Activated naive CD4-positive, alpha-beta T cell treated with anti-CD3 and anti-CD28 coated beads, Interleukin-2, amount 10 ng/mL, durations not matched to agents 7 days and 5 days (primary cell): Measurements from ENCODE around the gene NXPH1.

Experiments used
- CTCF ChIA-PET: fragments of 350-600 bp; sonication (Branson Sonifier 250); formaldehyde crosslinking; loops from one replicate; lab custom pipeline; 2021; ENCODE audit warnings: antibody characterized with exemption; lab: Charles Lee
- DNase-seq: peaks from one replicate; pipeline ENCODE4 v3.0.0-alpha.2; 2020
- H3K27ac Mint-ChIP-seq: one replicate; pipeline ENCODE4 v1.8.0; 2021; ENCODE audit warnings: mild to moderate bottlenecking, moderate library complexity, mixed read lengths
- H3K27me3 Mint-ChIP-seq: one replicate; pipeline ENCODE4 v1.8.0; 2021; ENCODE audit warnings: mild to moderate bottlenecking, mixed read lengths
- H3K36me3 Mint-ChIP-seq: one replicate; pipeline ENCODE4 v1.8.0; 2021; ENCODE audit warnings: mixed read lengths
- H3K4me1 Mint-ChIP-seq: one replicate; pipeline ENCODE4 v1.8.0; 2021; ENCODE audit warnings: mixed read lengths
- H3K4me3 Mint-ChIP-seq: one replicate; pipeline ENCODE4 v1.8.0; 2021; ENCODE audit warnings: mild to moderate bottlenecking, moderate library complexity, mixed read lengths
- H3K9me3 Mint-ChIP-seq: one replicate; pipeline ENCODE4 v1.8.0; 2021; ENCODE audit warnings: mixed read lengths

NXPH1 gene

GRCh38 chr7:8507566-8507965 is 74.2 kb downstream of the NXPH1 start:
- Mint-ChIP-seq H3K4me3 (no peak overlapping the region), H3K27ac (no peak overlapping the region), H3K27me3 (no peaks in the 10 kb centered on the region), H3K9me3 (no peaks in the 10 kb centered on the region), H3K36me3 (no peaks in the 10 kb centered on the region), H3K4me1 (no peaks in the 10 kb centered on the region)
- no peak for DNase-seq
- CTCF ChIA-PET: no interaction called here

- Mint-ChIP-seq H3K4me1 (no peaks in the 10 kb centered on the region), H3K27ac (no peak overlapping the region)
- CTCF ChIA-PET: no interaction called here
Measured at GRCh38 chr7:8509621-8510020, 76.2 kb downstream of the NXPH1 start.

GRCh38 chr7:8511855-8512254 is 78.4 kb downstream of the NXPH1 start:
- CTCF ChIA-PET: no interaction called here
- H3K4me3 Mint-ChIP-seq: no peak overlapping the region
- no peak overlapping the region for H3K27ac Mint-ChIP-seq

More at GRCh38 chr7:8509621-8510020, 76.2 kb downstream of the NXPH1 start:
- Mint-ChIP-seq H3K36me3 (no peaks in the 10 kb centered on the region), H3K9me3 (no peaks in the 10 kb centered on the region), H3K27me3 (no peaks in the 10 kb centered on the region), H3K4me3 (no peak overlapping the region)
- no peak for DNase-seq

GRCh38 chr7:8514781-8515519 is 81.5 kb downstream of the NXPH1 start:
- H3K4me3 Mint-ChIP-seq: no peak overlapping the region
- CTCF ChIA-PET: no interaction called here
- no peaks in the 10 kb centered on the region for H3K4me1 Mint-ChIP-seq
- no peak for DNase-seq
- H3K36me3 Mint-ChIP-seq: no peaks in the 10 kb centered on the region
- no peak overlapping the region for H3K27ac Mint-ChIP-seq
- no peaks in the 10 kb centered on the region for H3K27me3 Mint-ChIP-seq
- H3K9me3 Mint-ChIP-seq: no peaks in the 10 kb centered on the region

More at GRCh38 chr7:8511855-8512254, 78.4 kb downstream of the NXPH1 start:
- no peak for DNase-seq
- H3K36me3 Mint-ChIP-seq: no peaks in the 10 kb centered on the region
- H3K27me3 Mint-ChIP-seq: no peaks in the 10 kb centered on the region
- H3K9me3 Mint-ChIP-seq: no peaks in the 10 kb centered on the region
- H3K4me1 Mint-ChIP-seq: no peaks in the 10 kb centered on the region

GRCh38 chr7:8515640-8516185 is 82.3 kb downstream of the NXPH1 start:
- no peaks in the 10 kb centered on the region for H3K27me3 Mint-ChIP-seq
- no peaks in the 10 kb centered on the region for H3K4me1 Mint-ChIP-seq
- CTCF ChIA-PET: no interaction called here
- no peak overlapping the region for H3K27ac Mint-ChIP-seq
- no peak for DNase-seq
- H3K9me3 Mint-ChIP-seq: no peaks in the 10 kb centered on the region
- no peaks in the 10 kb centered on the region for H3K36me3 Mint-ChIP-seq
- no peak overlapping the region for H3K4me3 Mint-ChIP-seq

- Mint-ChIP-seq H3K36me3 (no peaks in the 10 kb centered on the region), H3K9me3 (no peaks in the 10 kb centered on the region), H3K4me3 (no peak overlapping the region), H3K27ac (no peak overlapping the region), H3K4me1 (no peaks in the 10 kb centered on the region), H3K27me3 (no peaks in the 10 kb centered on the region)
- CTCF ChIA-PET: no interaction called here
- no peak for DNase-seq
Measured at GRCh38 chr7:8516976-8517375, 83.6 kb downstream of the NXPH1 start.

- no peak for DNase-seq
- Mint-ChIP-seq H3K27me3 (no peaks in the 10 kb centered on the region), H3K36me3 (no peaks in the 10 kb centered on the region), H3K27ac (no peak overlapping the region), H3K9me3 (peaks cover 16% of the 10 kb centered on the region), H3K4me1 (no peaks in the 10 kb centered on the region), H3K4me3 (no peak overlapping the region)
- CTCF ChIA-PET: no interaction called here
Measured at GRCh38 chr7:8528311-8528710, 94.9 kb downstream of the NXPH1 start.

GRCh38 chr7:8531991-8532515 is 98.6 kb downstream of the NXPH1 start:
- Mint-ChIP-seq H3K4me3 (no peak overlapping the region), H3K36me3 (no peaks in the 10 kb centered on the region), H3K27me3 (no peaks in the 10 kb centered on the region), H3K9me3 (no peaks in the 10 kb centered on the region), H3K27ac (no peak overlapping the region), H3K4me1 (no peaks in the 10 kb centered on the region)
- CTCF ChIA-PET: no interaction called here
- no peak for DNase-seq

- no peak overlapping the region for H3K4me3 Mint-ChIP-seq
- CTCF ChIA-PET: no interaction called here
- H3K4me1 Mint-ChIP-seq: no peaks in the 10 kb centered on the region
Measured at GRCh38 chr7:8536431-8536830, 103.0 kb downstream of the NXPH1 start.

GRCh38 chr7:8549046-8549445 is 115.6 kb downstream of the NXPH1 start:
- Mint-ChIP-seq H3K9me3 (no peaks in the 10 kb centered on the region), H3K27me3 (no peaks in the 10 kb centered on the region), H3K27ac (no peak overlapping the region), H3K36me3 (no peaks in the 10 kb centered on the region), H3K4me3 (no peak overlapping the region), H3K4me1 (no peaks in the 10 kb centered on the region)
- no peak for DNase-seq
- CTCF ChIA-PET: no interaction called here

More at GRCh38 chr7:8536431-8536830, 103.0 kb downstream of the NXPH1 start:
- no peaks in the 10 kb centered on the region for H3K9me3 Mint-ChIP-seq
- no peaks in the 10 kb centered on the region for H3K36me3 Mint-ChIP-seq
- H3K27me3 Mint-ChIP-seq: no peaks in the 10 kb centered on the region
- DNase-seq: no peak
- no peak overlapping the region for H3K27ac Mint-ChIP-seq

GRCh38 chr7:8560501-8560900 is 127.1 kb downstream of the NXPH1 start:
- Mint-ChIP-seq H3K4me1 (no peaks in the 10 kb centered on the region), H3K36me3 (no peaks in the 10 kb centered on the region), H3K27ac (no peak overlapping the region), H3K27me3 (no peaks in the 10 kb centered on the region), H3K9me3 (no peaks in the 10 kb centered on the region), H3K4me3 (no peak overlapping the region)
- DNase-seq: no peak
- CTCF ChIA-PET: no interaction called here

- Mint-ChIP-seq H3K27ac (no peak overlapping the region), H3K4me3 (no peak overlapping the region), H3K27me3 (no peaks in the 10 kb centered on the region), H3K4me1 (no peaks in the 10 kb centered on the region), H3K9me3 (no peaks in the 10 kb centered on the region), H3K36me3 (no peaks in the 10 kb centered on the region)
- DNase-seq: no peak
- CTCF ChIA-PET: no interaction called here
Measured at GRCh38 chr7:8561449-8561848, 128.0 kb downstream of the NXPH1 start.

GRCh38 chr7:8564281-8564680 is 130.9 kb downstream of the NXPH1 start:
- CTCF ChIA-PET: no interaction called here
- Mint-ChIP-seq H3K36me3 (no peaks in the 10 kb centered on the region), H3K4me3 (no peak overlapping the region), H3K4me1 (no peaks in the 10 kb centered on the region), H3K27ac (no peak overlapping the region), H3K27me3 (no peaks in the 10 kb centered on the region), H3K9me3 (no peaks in the 10 kb centered on the region)
- DNase-seq: no peak

GRCh38 chr7:8566016-8566415 is 132.6 kb downstream of the NXPH1 start:
- Mint-ChIP-seq H3K27me3 (no peaks in the 10 kb centered on the region), H3K27ac (no peak overlapping the region)
- CTCF ChIA-PET: no interaction called here

GRCh38 chr7:8567626-8568025 is 134.2 kb downstream of the NXPH1 start:
- no peaks in the 10 kb centered on the region for H3K36me3 Mint-ChIP-seq
- no peak for DNase-seq
- H3K27ac Mint-ChIP-seq: no peak overlapping the region
- CTCF ChIA-PET: no interaction called here
- H3K4me3 Mint-ChIP-seq: no peak overlapping the region
- no peaks in the 10 kb centered on the region for H3K9me3 Mint-ChIP-seq
- H3K27me3 Mint-ChIP-seq: no peaks in the 10 kb centered on the region
- no peaks in the 10 kb centered on the region for H3K4me1 Mint-ChIP-seq

More at GRCh38 chr7:8566016-8566415, 132.6 kb downstream of the NXPH1 start:
- no peak for DNase-seq
- no peaks in the 10 kb centered on the region for H3K4me1 Mint-ChIP-seq
- no peak overlapping the region for H3K4me3 Mint-ChIP-seq
- no peaks in the 10 kb centered on the region for H3K36me3 Mint-ChIP-seq
- H3K9me3 Mint-ChIP-seq: no peaks in the 10 kb centered on the region
